GM13976 (cell line): ENCODE results near the gene JCHAIN.
"Not testable (repeated sequence)": the region's sequence is repeated elsewhere in the genome, so short reads cannot be mapped to it uniquely, and the experiment has no call there.

Experiments used
- DNase-seq: peaks from one replicate; pipeline ENCODE4 v3.0.0; 2012; ENCODE audit warnings: low spot score
- CTCF ChIP-seq: IDR thresholded peaks from 2 replicates; pipeline ENCODE4 v1.5.1; 2012; ENCODE audit warnings: borderline replicate concordance, mild to moderate bottlenecking; ENCODE audit not compliant: insufficient read depth; ENCODE audit errors: extremely low read depth, missing control alignments, control extremely low read depth
- in situ Hi-C: fragments of 300-500 bp; cut with MboI; formaldehyde crosslinking; loops from one replicate; pipeline ENCODE4 v1.12.0; 2022; ENCODE audit warnings: low sequenced_read_pairs, mixed read lengths, inconsistent platforms; ENCODE audit not compliant: unreplicated experiment

JCHAIN gene

DNA sequence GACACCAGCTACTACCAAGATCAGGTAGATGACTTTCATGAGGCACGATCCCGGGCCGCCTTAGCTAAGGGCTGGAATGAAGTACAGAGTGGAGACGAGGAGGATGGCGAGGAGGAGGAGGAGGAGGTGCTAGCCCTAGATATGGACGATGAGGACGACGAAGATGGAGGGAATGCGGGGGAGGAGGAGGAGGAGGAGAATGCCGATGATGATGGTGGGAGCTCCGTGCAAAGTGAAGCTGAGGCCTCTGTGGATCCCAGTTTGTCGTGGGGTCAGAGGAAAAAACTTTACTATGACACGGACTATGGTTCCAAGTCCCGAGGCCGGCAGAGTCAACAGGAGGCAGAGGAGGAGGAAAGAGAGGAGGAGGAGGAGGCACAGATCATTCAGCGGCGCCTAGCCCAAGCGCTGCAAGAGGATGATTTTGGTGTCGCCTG is 22.5 kb upstream of the JCHAIN start:
- in situ Hi-C loops, result no loop called here
- DNase-seq, result no peak
- TF ChIP-seq CTCF, result no peak

- TF ChIP-seq CTCF, result peak; percentile 91
- in situ Hi-C loops, result no loop called here
- DNase-seq, result peak; percentile 86
These were observed 21.8 kb upstream of the JCHAIN start, which contains the start of gene UTP3 for GRCh38 chr4:70687821-70688794. Gene UTP3, plus strand, starts transcription at chr4:70688532. Its CDS starts 146 bp downstream, at chr4:70688678.

DNA sequence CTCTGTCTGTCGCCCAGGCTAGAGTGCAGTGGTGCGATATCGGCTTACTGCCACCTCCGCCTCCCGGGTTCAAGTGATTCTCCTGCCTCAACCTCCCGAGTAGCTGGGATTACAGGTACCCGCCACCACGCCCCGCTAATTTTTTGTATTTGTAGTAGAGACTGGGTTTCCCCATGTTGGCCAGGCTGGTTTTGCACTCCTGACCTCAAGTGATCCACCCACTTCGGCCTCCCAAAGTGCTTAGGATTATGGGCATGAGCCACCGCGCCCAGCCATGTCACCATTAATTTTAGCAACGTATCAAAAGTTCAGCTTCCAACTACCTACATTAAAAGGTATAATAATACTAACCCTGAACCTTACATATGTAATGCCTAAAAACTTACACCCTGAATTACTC is 21.1 kb upstream of the JCHAIN start:
- no peak for TF ChIP-seq CTCF
- DNase-seq, result no peak
- in situ Hi-C loops, result no loop called here

DNA sequence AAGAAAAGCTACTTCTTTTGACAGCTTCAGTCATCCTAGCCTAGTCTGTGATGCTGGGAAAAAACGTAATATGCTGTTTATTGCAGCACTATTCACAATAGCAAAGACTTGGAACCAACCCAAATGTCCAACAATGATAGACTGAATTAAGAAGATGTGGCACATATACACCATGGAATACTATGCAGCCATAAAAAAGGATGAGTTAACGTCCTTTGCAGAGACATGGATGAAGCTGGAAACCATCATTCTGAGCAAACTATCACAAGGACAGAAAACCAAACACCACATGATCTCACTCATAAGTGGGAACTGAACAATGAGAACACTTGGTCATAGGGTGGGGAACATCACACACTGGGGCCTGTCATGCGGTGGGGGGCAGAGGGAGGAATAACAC is 15.8 kb upstream of the JCHAIN start:
- in situ Hi-C loops, result not testable (repeated sequence)

DNA sequence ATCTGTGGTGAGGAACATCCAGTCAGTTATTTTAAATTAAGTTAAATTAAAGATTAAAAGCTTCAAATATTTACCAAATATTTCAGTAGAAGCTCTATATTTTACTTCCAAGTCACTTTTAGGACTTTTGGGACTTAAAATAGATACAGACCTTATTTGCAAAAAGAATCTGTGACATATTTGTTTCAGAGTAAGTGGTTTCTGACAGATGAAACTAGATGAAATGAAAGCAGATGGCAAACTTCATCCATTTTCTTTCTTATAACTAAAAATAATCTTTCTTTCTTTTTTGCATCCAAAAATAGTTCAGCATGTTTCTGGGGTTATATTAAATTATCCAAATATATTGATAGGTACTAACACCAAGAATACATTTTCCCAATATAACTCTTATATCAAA is 15.4 kb upstream of the JCHAIN start:
- in situ Hi-C loops, result no loop called here
- peak; percentile 37 for DNase-seq
- no peak for TF ChIP-seq CTCF

More for the DNA sequence above, 15.8 kb upstream of the JCHAIN start:
- DNase-seq, result not testable (repeated sequence)

DNA sequence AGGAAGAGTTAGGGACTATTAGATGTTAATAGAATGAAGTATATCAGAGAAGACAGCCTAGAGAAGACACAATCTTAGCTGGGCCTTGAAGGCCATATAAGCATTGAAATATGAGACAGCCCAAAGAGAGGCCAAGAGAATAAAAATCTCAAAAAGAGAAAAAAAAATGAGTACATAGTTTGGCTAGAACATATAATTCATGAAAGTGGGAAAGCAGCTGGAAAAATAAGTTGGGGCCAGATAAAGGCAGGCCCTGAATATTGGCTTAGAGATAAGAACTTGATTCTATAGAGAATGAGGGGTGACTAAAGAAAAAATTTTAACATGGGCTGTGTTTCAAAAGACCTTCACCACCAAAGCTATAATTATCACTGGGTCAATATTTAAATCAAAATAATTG is 14.6 kb upstream of the JCHAIN start:
- TF ChIP-seq CTCF, result no peak
- in situ Hi-C loops, result no loop called here
- DNase-seq, result no peak

DNA sequence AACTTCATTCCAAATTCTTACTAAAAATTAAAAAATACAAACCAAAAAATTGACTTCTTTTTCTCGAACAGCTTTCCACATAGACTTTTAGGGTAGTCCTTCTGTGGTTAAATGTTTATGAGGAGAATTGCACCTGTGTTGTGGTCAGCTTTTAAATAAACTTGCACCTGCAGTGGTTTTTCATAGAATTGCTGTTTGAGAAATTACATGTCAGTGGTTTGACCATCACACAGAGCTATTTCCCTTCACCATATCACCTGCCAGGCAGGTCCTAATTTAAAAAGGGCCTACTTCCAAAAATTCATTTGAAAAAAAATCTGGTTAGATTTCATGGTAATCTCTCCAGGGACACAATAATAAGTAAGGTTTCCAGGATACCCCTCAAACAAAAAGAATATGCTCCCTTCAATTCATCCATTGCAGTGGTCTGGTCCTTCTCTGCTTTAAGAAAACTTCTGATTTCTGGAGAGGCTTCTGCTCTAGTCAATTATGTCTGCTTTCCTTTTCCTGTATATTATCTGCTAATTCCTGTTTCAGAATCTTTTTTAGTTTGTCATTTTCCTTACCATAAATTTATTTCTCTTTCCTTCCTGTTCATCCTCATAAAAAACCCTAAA is 12.2 kb upstream of the JCHAIN start:
- peak; percentile 22 for DNase-seq
- in situ Hi-C loops, result no loop called here
- TF ChIP-seq CTCF, result no peak
